Putamen (tissue), 1 donor: Measurements from ENCODE around the gene ERI3.
"Not testable (repeated sequence)": the region's sequence is repeated elsewhere in the genome, so short reads cannot be mapped to it uniquely, and the experiment has no call there.

ENCODE experiments used
- DNase-seq: peaks from one replicate; pipeline ENCODE4 v3.0.0-alpha.2; 2016; ENCODE audit warnings: low spot score

Gene ERI3

DNA sequence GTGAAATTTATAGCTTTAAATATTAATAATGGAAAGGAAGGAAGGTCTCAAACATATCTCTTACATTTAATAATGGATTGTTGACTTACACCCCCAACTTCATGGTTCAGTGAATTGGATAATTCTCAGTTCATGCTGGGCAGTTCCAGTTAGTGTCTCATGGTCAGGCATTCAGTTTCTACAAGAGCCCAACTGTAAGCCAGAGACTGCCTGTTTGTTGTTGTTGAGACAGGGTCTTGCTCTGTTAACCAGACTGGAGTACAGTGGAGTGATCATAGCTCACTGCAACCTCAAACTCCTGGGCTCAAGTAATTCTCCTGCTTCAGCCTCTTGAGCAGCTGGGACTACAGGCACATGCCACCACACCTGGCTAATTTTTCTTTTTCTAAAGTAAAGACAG is 146.8 kb downstream of the ERI3 start:
- DNase-seq: no peak

DNA sequence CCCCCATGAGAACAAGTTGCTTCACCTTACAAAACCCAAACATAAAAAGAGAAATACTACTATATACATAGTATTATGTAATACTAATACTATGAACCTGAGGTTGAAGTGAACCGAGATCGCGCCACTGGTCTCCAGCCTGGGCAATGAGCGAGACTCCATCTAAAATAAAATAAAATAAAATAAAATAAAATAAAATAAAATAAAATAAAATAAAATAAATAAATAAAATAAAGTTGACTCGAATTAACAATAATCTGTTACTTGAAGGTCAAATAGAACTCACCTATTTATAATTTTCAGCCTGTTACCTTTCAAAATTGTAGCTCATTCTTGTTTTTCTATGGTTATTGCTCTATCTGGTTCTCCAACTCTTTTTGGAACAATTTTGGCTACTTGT is 148.5 kb downstream of the ERI3 start:
- not testable (repeated sequence) for DNase-seq

DNA sequence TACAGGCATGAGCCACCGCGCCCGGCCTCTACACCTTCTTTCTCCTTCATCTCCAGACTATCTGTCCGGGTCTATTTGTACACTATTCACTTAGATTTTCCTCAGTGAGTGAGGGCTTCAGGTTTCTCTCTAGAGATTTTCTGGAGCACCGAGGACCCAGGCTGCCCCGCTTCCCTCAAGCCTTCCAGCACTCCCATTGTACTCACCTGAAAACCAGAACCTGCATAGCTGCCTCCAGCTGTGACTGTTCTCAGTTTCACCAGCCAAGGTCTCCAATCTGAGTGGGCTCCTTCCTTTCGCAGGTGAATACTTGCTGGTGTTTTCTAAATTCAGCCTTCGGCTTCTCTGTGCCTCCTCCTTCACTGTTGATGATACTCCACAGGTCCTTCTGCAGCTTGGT is 154.7 kb downstream of the ERI3 start:
- DNase-seq: no peak

DNA sequence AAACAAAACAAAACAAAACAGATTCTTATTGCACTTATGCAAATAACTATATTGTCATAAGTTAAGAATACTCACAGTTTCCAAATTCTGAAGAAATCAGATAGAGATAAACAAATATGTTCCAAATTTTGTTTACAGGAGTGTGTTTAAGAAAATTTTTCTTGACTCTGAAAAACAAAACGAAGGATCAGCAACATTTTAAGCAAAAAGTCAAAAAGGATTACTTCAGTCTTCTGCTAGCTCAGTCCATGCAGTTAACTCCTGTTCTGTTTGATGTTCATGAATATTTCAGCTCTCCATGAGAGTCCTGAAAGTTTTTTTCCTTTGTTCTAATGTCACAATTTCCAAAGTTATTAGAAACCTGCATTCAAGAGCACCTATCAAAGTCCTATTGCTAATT is 180.4 kb downstream of the ERI3 start:
- no peak for DNase-seq
